Activated T-cell treated with anti-CD3 and anti-CD28 coated beads, Interleukin-2, amount 50 U/mL, for 24 hours (primary cell): ENCODE data around the gene TMEM161A.
A peak's percentile ranks its signal among the peaks of the same experiment; 100 is the strongest.
"Not testable (repeated sequence)": the region's sequence is repeated elsewhere in the genome, so short reads cannot be mapped to it uniquely, and the experiment has no call there.

Source experiments
- DNase-seq: peaks from one replicate; pipeline ENCODE4 v3.0.0-alpha.2; 2020
- H3K27ac Mint-ChIP-seq: 2 replicates; pipeline ENCODE4 v1.8.0; 2020; ENCODE audit warnings: mild to moderate bottlenecking, mixed read lengths
- H3K27me3 Mint-ChIP-seq: 2 replicates; pipeline ENCODE4 v1.8.0; 2020; ENCODE audit warnings: mixed read lengths
- H3K36me3 Mint-ChIP-seq: 2 replicates; pipeline ENCODE4 v1.8.0; 2020; ENCODE audit warnings: low read depth, mixed read lengths
- H3K4me1 Mint-ChIP-seq: 2 replicates; pipeline ENCODE4 v1.8.0; 2020; ENCODE audit warnings: low read depth, mixed read lengths
- H3K4me3 Mint-ChIP-seq: 2 replicates; pipeline ENCODE4 v1.8.0; 2020; ENCODE audit warnings: mild to moderate bottlenecking, moderate library complexity, mixed read lengths
- H3K9me3 Mint-ChIP-seq: 2 replicates; pipeline ENCODE4 v1.8.0; 2020; ENCODE audit warnings: mixed read lengths

Gene TMEM161A

DNA sequence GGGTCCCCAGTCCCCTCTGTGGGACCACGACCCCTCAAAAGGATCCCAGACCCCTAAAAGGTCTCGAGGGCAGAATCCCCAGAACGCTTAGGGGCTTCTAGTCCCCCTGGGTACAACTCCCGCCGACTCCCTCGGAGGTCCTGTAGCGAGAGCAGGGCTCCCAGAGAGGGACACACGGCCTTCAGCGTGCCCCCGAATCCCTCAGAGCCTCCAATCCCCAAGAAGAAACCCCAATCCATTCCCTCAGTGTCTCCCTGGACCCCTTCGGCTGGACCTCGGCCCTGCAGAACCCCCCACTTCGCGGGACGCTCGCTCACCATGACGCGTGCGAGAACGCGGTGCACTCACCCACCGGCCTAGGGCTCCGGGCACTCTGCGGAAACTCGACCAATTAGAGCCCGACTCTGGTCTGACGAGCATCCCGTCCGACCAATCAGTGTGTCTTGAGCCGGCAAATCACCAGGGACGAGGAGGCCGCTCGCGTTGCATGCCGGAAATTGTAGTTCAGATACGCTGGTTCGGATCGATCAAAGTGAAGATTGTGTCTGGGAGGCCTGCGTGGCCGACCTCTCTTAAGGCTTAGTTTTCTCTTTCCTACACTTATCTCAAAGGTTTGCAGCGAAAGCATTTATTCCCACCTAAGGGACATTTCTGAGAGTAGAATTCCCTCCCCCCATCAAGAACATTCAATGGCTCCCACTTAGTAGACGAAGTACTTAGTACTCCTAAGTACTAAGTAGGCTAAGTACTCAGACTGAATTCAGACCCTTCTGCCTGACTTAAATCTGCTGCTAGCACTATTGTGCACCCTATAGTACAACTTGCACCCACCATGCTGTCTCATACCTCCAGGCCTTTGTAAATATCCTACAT lies at the start of gene TMEM161A:
Gene TMEM161A (minus strand): TSS at position 370 of the 873 bp plus-strand sequence. CDS start 50 bp downstream, at position 320.
- Mint-ChIP-seq H3K4me3 (peak within 1 kb of the TSS; percentile 93), H3K27me3 (no peaks in the 10 kb centered on the region), H3K9me3 (no peaks in the 10 kb centered on the region), H3K27ac (peak within 1 kb of the TSS; percentile 97), H3K4me1 (peaks cover 32% of the 10 kb centered on the region), H3K36me3 (peaks cover 12% of the 10 kb centered on the region)
- peak; percentile 97 for DNase-seq

DNA sequence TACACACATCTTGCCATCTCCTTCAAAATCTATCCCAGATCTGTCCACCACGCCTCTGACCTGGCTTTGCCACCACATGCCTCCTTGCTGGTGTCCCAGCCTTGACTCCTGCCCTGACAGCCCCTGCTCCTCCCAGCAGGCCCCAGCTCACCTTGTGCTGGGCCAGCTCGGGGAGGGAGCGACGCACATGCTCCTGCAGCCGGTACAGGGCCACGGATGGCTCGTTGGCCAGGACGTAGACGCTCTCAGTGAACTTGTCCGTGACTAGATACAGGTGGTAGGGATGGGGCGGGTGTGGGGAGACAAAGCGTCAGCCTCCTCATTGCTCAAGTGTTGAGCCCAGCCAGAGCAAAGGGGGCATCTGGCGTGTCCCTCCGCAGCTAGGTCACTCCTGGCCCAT lies 48.5 kb upstream of the TMEM161A start:
- Mint-ChIP-seq H3K9me3 (no peaks in the 10 kb centered on the region), H3K4me3 (no peak overlapping the region), H3K36me3 (peaks cover 68% of the 10 kb centered on the region), H3K27ac (peak overlapping the region; percentile 53), H3K4me1 (peaks cover 40% of the 10 kb centered on the region), H3K27me3 (no peaks in the 10 kb centered on the region)
- DNase-seq = no peak

DNA sequence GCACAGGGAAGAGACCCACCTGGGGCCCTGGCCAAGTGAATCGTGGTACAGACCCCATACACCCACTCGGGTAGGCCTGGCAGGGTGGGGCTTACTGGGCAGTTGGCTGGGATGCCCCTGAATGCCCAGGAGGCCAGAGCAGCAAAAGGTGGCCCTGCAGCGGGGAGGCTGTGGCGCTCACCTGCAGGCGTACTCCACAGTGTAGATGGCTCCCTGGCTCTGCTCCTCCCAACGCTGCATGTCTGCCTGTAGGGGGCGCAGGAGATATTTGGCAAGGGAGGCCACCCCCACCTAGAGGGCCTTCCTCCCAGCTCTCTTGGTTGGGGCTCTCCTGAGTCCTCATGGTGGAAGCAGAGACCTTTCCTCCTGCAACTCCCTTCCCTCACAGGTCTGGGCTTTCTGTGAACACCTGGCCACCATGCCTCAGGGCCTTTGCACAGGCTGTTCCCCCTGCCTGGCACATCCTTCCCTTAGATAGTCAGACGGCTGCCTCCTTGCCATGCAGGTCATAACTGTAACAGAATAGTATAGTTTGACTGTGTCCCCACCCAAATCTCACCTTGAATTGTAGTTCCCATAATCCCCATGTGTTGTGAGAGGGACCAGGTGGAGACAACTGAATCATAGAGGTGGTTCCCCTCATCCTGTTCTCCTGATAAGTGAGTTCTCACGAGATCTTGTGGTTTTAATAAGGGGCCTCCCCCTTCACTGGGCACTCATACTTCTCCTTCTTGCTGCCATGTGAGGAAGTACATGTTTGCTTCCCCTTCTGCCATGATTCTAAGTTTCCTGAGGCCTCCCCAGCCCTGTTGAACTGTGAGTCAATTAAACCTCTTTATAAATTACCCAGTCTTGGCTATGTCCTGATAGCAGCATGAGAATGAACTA lies 47.8 kb upstream of the TMEM161A start:
- Mint-ChIP-seq H3K27me3 (no peaks in the 10 kb centered on the region), H3K9me3 (no peaks in the 10 kb centered on the region), H3K36me3 (peaks cover 68% of the 10 kb centered on the region), H3K27ac (peak overlapping the region; percentile 53), H3K4me3 (no peak overlapping the region), H3K4me1 (peaks cover 36% of the 10 kb centered on the region)
- DNase-seq = peak; percentile 71

DNA sequence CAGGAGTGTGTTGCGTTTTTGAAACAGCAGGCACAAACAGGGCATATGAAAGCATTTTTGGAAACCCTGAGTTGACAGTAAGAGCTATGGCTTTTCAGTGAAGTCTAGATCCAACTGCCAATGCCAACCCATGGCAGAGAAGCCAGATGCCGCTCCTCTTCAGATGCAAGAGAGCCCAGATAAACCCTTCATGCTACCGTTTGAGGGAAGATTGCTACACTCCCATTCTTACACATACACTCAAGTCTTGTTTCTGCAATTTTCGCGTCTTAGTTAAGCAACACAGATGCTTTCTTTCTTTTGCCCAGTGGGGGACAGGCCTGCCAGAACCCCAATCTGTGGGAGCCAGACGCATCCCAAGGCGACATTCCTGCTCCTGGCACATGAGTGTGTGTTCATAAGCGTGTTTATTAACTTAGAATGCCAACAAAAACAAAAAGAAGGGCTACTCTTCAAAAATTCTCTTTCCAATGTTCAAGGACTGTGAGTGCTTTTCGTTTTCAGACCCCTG lies 43.3 kb upstream of the TMEM161A start:
- peaks cover 7% of the 10 kb centered on the region for H3K4me1 Mint-ChIP-seq
- H3K27me3 Mint-ChIP-seq = no peaks in the 10 kb centered on the region
- H3K4me3 Mint-ChIP-seq = no peak overlapping the region
- H3K36me3 Mint-ChIP-seq = peaks cover 77% of the 10 kb centered on the region
- no peaks in the 10 kb centered on the region for H3K9me3 Mint-ChIP-seq
- DNase-seq = no peak
- no peak overlapping the region for H3K27ac Mint-ChIP-seq

DNA sequence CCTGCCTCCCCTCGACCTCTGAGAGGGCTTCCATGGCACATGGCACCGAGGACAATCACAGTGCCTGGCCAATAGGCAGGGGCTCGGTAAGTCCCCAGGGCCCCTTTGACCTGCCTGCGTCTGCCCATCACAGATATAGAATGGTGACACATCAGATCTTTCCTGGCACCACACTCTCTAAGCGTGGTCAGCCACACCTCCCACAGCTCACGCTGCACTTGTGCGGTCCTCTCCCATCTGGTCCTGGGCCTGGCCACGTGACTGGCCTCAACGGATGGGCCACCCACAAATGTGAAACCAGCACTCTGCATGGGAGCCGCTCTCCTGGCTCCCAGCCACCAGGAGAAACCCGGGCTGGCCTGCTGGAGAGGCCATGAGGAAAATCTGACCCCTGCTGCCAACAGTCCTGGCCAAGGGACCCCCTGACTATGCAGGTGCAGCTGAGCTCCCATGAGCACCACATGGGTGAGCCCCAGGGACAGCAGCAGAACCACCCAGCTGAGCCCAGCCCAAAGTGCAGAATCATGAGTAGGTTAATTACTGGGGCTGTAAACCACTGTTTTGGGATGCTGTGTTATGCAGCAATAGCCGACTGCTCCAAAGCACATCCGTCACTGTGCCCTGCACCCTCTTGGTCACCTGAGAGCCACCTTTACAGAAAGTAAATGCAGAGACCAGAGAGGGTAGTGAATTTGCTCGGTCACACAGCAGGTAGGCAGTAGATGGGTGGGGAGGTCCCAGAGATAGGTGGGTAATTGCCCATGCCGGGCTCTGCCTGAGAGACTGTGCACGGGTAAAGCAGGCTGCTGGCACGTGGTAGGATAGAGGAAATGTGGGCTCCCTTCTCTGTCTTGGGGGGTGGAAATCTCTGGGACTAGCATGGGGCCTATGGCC lies 41.5 kb upstream of the TMEM161A start:
- H3K4me3 Mint-ChIP-seq = no peak overlapping the region
- H3K9me3 Mint-ChIP-seq = no peaks in the 10 kb centered on the region
- H3K36me3 Mint-ChIP-seq = peaks cover 67% of the 10 kb centered on the region
- no peak for DNase-seq
- H3K27ac Mint-ChIP-seq = no peak overlapping the region
- no peaks in the 10 kb centered on the region for H3K27me3 Mint-ChIP-seq
- H3K4me1 Mint-ChIP-seq = no peaks in the 10 kb centered on the region

DNA sequence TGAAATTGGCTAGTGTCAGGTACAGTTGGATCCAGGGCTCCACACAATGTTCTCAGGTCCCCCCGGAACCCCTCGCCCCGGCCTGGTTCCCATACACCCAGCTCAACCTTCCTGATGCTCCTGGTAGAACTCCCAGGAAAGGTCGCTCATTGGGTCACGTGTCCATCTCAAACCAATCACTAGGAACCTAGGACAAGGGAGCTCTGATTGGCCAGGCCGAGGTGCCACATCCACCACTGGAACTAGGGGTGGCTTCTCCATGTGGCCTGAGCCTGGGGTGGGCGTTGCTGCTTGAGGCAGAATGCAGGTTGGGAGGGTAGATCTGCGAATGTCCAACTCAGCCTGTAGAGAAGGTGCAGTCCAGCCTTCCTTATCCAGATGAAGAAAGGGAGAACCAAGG lies 38.7 kb upstream of the TMEM161A start:
- H3K36me3 Mint-ChIP-seq = peaks cover 54% of the 10 kb centered on the region
- no peak overlapping the region for H3K27ac Mint-ChIP-seq
- no peaks in the 10 kb centered on the region for H3K27me3 Mint-ChIP-seq
- no peak for DNase-seq
- H3K4me3 Mint-ChIP-seq = no peak overlapping the region
- no peaks in the 10 kb centered on the region for H3K9me3 Mint-ChIP-seq
- H3K4me1 Mint-ChIP-seq = no peaks in the 10 kb centered on the region

DNA sequence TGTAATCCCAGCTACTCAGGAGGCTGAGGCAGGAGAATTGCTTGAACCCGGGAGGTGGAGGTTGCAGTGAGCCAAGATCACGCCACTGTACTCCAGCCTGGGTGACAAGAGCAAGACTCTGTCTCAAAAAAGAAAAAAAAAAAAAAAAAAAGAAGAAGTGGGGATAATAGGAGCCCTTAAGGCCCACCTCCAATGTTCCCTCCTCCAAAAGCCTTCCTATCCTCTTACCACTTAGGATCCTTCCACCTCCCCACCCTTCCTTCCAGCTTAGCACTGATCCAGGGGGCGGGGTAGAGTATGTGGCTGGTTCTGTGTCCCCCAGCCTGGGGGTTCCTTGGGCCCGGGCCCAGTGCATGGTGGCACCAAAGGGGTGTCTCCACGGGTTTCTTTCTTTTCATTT lies 35.0 kb upstream of the TMEM161A start:
- peaks cover 13% of the 10 kb centered on the region for H3K4me1 Mint-ChIP-seq
- H3K27ac Mint-ChIP-seq, H3K9me3 Mint-ChIP-seq, DNase-seq, H3K27me3 Mint-ChIP-seq, H3K4me3 Mint-ChIP-seq: not testable (repeated sequence)
- H3K36me3 Mint-ChIP-seq = peaks cover 21% of the 10 kb centered on the region

DNA sequence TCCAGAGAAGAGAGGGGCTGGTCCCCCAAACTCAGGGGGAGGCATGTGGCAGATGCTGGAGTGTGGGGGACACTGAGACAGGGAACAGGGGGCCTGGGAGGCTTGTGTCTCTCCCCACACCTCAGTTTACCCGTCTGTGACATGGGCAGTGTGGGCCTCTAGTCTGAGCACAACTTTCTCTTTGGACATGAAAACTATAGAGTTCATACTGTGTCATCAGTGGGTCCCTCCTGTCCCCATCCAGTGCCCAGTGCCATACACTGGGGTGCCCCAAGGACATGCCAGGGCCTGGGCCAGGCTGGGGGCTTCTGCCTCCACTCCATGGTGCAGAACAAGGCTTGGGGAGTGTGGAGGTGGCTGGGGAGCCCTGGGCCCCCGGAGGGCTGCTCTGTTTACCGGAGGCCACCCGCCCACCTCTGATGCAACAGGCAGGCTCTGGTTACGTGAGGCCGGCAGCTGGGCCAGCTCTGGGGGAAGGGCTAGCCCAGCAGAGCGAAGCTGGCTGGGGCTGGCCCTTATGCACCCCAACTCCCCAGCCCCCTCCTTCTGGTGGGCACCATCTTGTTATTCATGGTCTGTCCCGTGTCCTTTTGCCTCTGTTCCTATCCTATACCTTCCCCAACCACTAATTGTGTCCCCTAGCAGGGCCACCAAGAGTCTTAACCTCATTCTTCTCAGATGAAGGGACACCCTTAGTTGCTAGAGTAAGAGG lies 33.7 kb upstream of the TMEM161A start:
- Mint-ChIP-seq H3K27me3 (peaks cover 4% of the 10 kb centered on the region), H3K9me3 (no peaks in the 10 kb centered on the region), H3K27ac (no peak overlapping the region), H3K4me3 (no peak overlapping the region), H3K36me3 (peaks cover 18% of the 10 kb centered on the region), H3K4me1 (peaks cover 13% of the 10 kb centered on the region)
- DNase-seq = no peak

DNA sequence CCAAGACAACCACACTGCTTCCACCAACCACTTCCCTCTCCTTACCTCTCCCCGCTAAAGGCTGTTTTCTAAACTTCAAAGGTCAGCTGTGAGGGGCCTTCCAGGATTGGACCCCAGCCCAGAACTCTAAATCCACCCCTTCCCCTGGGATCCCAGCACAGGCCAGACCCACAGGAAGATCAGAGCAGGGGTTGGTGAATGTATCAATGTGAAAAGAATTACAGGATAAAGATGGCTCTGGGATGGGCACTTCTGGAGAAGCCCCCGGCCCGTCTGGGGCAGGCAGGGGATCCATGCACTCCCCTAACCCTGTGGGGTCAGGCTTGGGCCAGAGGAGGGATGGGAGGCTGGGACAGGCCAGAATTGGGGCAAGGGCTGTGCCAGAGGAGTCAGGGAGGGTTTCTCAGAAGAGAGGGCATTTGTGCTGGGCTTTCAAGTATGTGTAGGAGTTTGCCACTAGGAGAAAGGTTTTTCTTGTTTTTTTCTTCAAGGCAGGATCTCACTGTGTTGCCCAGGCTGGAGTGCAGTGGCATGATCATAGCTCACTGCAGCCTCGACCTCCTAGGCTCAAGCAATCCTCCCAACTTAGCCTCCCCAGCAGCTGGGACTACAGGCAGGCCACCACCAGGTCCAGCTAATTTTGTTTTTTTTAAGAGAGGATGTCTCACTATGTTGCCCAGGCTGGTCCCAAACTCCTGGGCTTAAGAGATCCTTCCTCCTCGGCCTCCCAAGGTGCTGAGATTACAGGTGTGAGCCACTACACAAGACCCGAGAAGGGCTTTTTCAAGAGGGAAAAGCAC lies 32.8 kb upstream of the TMEM161A start:
- no peak overlapping the region for H3K27ac Mint-ChIP-seq

DNA sequence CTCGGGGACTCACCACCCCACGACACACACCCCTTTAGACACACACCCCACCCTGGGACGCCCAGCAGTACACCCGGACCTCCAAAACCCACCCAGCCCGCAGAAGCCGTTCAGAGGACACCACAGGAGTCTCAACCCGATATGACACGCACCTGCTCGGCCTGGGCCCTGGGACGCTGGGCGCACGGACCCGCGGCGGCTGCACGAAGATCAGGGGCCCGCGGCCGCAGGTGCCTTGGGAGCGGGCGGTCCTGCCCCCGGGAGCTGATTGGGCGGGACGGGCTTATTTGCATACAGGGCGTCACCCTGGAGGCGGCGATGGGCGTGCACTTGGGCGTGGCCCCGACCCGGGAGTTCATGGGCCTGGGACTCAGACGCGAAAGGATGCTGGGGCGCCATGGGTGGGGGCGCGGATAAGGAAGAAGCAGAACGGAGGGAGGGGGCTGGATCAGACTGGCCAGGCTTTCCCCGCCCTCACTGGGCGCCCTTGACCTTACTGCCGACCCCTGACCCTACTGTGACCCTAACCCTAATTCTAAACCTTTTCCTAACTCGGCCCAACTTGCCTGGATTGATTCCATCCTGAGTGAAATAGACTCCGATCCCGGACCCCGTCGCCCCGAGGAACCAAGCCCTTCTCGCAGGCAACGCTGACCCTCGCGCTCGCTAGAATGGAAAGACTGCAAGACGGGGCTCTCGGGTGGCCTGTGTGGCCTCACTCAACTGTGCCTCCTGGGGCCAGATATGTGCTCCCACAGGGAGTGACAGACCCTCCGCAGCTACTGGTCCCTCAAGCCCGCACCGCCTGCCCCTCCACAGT lies 32.0 kb upstream of the TMEM161A start, which contains the start of gene MEF2B:
Gene MEF2B (minus strand): TSS at position 211 of the 820 bp plus-strand sequence. CDS start 19,528 bp downstream, outside the sequence.
- peaks cover 13% of the 10 kb centered on the region for H3K4me1 Mint-ChIP-seq
- no peak within 1 kb of the TSS for H3K27ac Mint-ChIP-seq
- peaks cover 7% of the 10 kb centered on the region for H3K36me3 Mint-ChIP-seq
- peak within 1 kb of the TSS; percentile 50 for H3K4me3 Mint-ChIP-seq
- H3K27me3 Mint-ChIP-seq = peaks cover 4% of the 10 kb centered on the region
- DNase-seq = peak; percentile 88
- no peaks in the 10 kb centered on the region for H3K9me3 Mint-ChIP-seq

More for the DNA sequence above, 32.8 kb upstream of the TMEM161A start:
- Mint-ChIP-seq H3K4me1 (peaks cover 13% of the 10 kb centered on the region), H3K9me3 (no peaks in the 10 kb centered on the region), H3K36me3 (peaks cover 11% of the 10 kb centered on the region), H3K27me3 (peaks cover 4% of the 10 kb centered on the region), H3K4me3 (no peak overlapping the region)
- DNase-seq = no peak

DNA sequence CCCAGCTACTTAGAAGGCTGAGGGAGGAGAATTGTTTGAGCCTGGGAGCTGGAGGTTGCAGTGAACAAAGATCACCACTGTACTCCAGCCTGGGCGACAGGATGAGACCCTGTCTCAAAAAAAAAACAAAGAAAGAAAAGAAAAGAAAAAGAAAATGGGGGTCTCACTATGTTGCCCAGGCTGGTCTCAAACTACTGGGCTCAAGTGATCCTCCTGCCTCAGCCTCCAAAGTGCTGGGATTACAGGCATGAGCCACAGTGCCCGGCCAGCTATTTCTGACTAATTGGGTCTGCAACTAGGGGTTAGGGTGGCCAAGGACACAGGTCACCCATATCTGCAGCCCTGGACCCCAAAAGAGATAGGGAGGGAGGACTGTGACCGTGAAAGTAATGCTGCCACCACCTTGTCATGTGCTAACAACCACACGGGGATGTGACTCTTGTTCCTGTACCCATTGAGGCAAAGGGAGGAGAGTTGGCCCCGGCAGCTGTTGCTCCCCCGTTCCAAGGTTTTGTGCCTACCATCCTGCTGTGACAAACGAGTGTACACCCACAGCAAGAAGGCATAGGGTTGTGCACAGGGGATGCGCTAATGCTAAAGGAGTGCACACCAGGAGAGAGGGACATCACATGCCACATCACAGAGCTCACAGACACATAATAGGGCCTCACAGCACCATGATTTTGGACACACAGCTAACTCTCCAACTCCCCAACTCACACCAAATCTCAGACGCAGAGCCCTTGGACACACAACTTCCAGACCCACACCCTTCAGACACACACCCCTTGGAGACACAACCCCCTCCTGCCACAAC lies 31.2 kb upstream of the TMEM161A start:
- no peak for DNase-seq
- H3K4me3 Mint-ChIP-seq = no peak overlapping the region
- H3K4me1 Mint-ChIP-seq = peaks cover 13% of the 10 kb centered on the region
- H3K27ac Mint-ChIP-seq = no peak overlapping the region
- no peaks in the 10 kb centered on the region for H3K9me3 Mint-ChIP-seq
- H3K36me3 Mint-ChIP-seq = peaks cover 7% of the 10 kb centered on the region
- H3K27me3 Mint-ChIP-seq = peaks cover 4% of the 10 kb centered on the region
